HCT116 (cell line): Measurements from ENCODE around the gene MRPL36. TPM values are rescaled to one million over a fixed set of nuclear protein-coding genes. Genes with fewer than 3 reads are reported as not detected.

ENCODE experiments used
- ATAC-seq: fragments of 200-7000 bp; cut with Tn5 transposase; 2 replicates; pipeline ENCODE4 v1.9.1; 2020; ENCODE audit warnings: mild to moderate bottlenecking, moderate library complexity
- BruUV-seq: library from RNA; stranded (reverse); fragments of 400-500 nt; replicated peaks from 2 replicates; lab custom pipeline; 2021; lab: Mats Ljungman, UMichigan
- CTCF ChIA-PET: fragments of 300-600 bp; sonication (Branson Sonifier 250); formaldehyde crosslinking; loops from one replicate; lab custom pipeline; 2021; ENCODE audit warnings: antibody characterized with exemption; lab: Charles Lee
- POLR2A ChIA-PET: fragments of 300-600, 350-600 bp; sonication (Branson Sonifier 250); formaldehyde crosslinking; loops from one replicate; lab custom pipeline; 2021; ENCODE audit warnings: antibody characterized with exemption; lab: Charles Lee
- RAD21 ChIA-PET, 2 experiments: fragments of 300-600 bp; sonication (Branson Sonifier 250); formaldehyde crosslinking; loops; one replicate each; lab custom pipeline; 2023; ENCODE audit warnings: low total read pairs in 2 of 2; ENCODE audit not compliant: uncharacterized antibody in 2 of 2, unreplicated experiment in 2 of 2, low non-redundant PET in 1 of 2; lab: Charles Lee
- DNase-seq: peaks from one replicate; pipeline ENCODE4 v3.0.0-alpha.2; 2010; ENCODE audit warnings: low read depth, low spot score
- H2AFZ ChIP-seq: fragments of 200-600 bp; shearing (Covaris generic), sonication (generic); 2 replicates; pipeline ENCODE4 v1.6.1; 2017; ENCODE audit warnings: low read depth, mixed run types, mixed read lengths, antibody characterized with exemption, low read length; ENCODE audit not compliant: poor library complexity, severe bottlenecking
- H3K27ac ChIP-seq: 2 replicates; pipeline ENCODE4 v1.5.1; 2012; ENCODE audit warnings: low read depth, low read length
- H3K27me3 ChIP-seq: fragments of 200-600 bp; sonication (generic); 2 replicates; pipeline ENCODE4 v1.6.1; 2016; ENCODE audit warnings: mixed run types, low read length, mixed read lengths; ENCODE audit not compliant: insufficient read depth
- H3K36me3 ChIP-seq, 2 experiments: fragments of 200-500 bp in 1 of 2; fragments of 200-600 bp in 1 of 2; sonication (Bioruptor generic) in 1 of 2; sonication (generic) in 1 of 2; 2 replicates each; pipeline versions ENCODE4 v1.5.1 to v1.6.1; 2014 to 2016; ENCODE audit warnings: low read length in 2 of 2, inconsistent platforms in 1 of 2, mixed read lengths in 1 of 2, mixed run types in 1 of 2; ENCODE audit not compliant: insufficient read depth in 2 of 2, control insufficient read depth in 1 of 2
- H3K4me1 ChIP-seq, 2 experiments: fragments of 200-600 bp in 1 of 2; sonication (generic) in 1 of 2; 2 replicates each; pipeline versions ENCODE4 v1.5.1 to v1.6.1; 2012 to 2017; ENCODE audit warnings: low read length in 2 of 2, inconsistent platforms in 1 of 2, mild to moderate bottlenecking in 1 of 2, mixed read lengths in 1 of 2, mixed run types in 1 of 2, moderate library complexity in 1 of 2; ENCODE audit not compliant: insufficient read depth in 2 of 2, control insufficient read depth in 1 of 2
- H3K4me2 ChIP-seq: fragments of 200-600 bp; sonication (generic); 2 replicates; pipeline ENCODE4 v1.6.1; 2017; ENCODE audit warnings: mixed run types, low read length, mixed read lengths
- H3K4me3 ChIP-seq, 2 experiments: fragments of 200-600 bp in 1 of 2; sonication (generic) in 1 of 2; replicated peaks in 1 of 2; 2 replicates each; pipeline ENCODE4 v1.5.1; 2011 to 2016; ENCODE audit warnings: low read length in 2 of 2, control low read depth in 1 of 2, low read depth in 1 of 2, mild to moderate bottlenecking in 1 of 2, mixed read lengths in 1 of 2, mixed run types in 1 of 2
- H3K79me2 ChIP-seq: fragments of 200-600 bp; sonication (generic); 2 replicates; pipeline ENCODE4 v1.6.1; 2017; ENCODE audit warnings: mild to moderate bottlenecking, mixed run types, low read length, moderate library complexity, mixed read lengths; ENCODE audit not compliant: insufficient read depth
- H3K9ac ChIP-seq: fragments of 200-600 bp; sonication (generic); 2 replicates; pipeline ENCODE4 v1.6.1; 2016; ENCODE audit warnings: low read length, mixed read lengths
- H3K9me2 ChIP-seq: fragments of 200-600 bp; sonication (generic), shearing (Covaris generic); 2 replicates; pipeline ENCODE4 v1.6.1; 2017; ENCODE audit warnings: mixed run types, mild to moderate bottlenecking, moderate library complexity; ENCODE audit not compliant: insufficient read depth
- H3K9me3 ChIP-seq, 2 experiments: fragments of 200-500 bp in 1 of 2; fragments of 200-600 bp in 1 of 2; sonication (Bioruptor generic) in 1 of 2; sonication (generic) in 1 of 2; 2 replicates each; pipeline ENCODE4 v1.6.1; 2014 to 2017; ENCODE audit warnings: low read length in 2 of 2, mixed read lengths in 2 of 2, inconsistent platforms in 1 of 2, low read depth in 1 of 2, mild to moderate bottlenecking in 1 of 2, mixed run types in 1 of 2, moderate library complexity in 1 of 2; ENCODE audit not compliant: control insufficient read depth in 1 of 2, insufficient read depth in 1 of 2
- H4K20me1 ChIP-seq: fragments of 200-600 bp; sonication (generic), shearing (Covaris generic); 2 replicates; pipeline ENCODE4 v1.6.1; 2017; ENCODE audit warnings: mixed run types, mild to moderate bottlenecking, moderate library complexity; ENCODE audit not compliant: insufficient read depth
- CBX3 ChIP-seq: IDR thresholded peaks from 2 replicates; pipeline ENCODE4 v1.6.1; 2012; ENCODE audit warnings: low read depth
- CTCF ChIP-seq, 3 experiments: fragments of 200-600 bp in 1 of 3; sonication (generic) in 1 of 3; IDR thresholded peaks in 2 of 3; conservative IDR thresholded peaks in 1 of 3; 2 replicates each; pipeline ENCODE4 v1.5.1; 2012 to 2017; ENCODE audit warnings: low read depth in 2 of 3, low read length in 2 of 3, antibody characterized with exemption in 1 of 3, borderline replicate concordance in 1 of 3, control low read depth in 1 of 3, mild to moderate bottlenecking in 1 of 3, mixed read lengths in 1 of 3, mixed run types in 1 of 3, moderate library complexity in 1 of 3; ENCODE audit not compliant: insufficient read depth in 1 of 3
- JUND ChIP-seq: IDR thresholded peaks from 2 replicates; pipeline ENCODE4 v1.6.1; 2012
- POLR2AphosphoS5 ChIP-seq: IDR thresholded peaks from 2 replicates; pipeline ENCODE4 v1.6.1; 2011; ENCODE audit warnings: mild to moderate bottlenecking, low read depth, low read length, moderate library complexity
- RAD21 ChIP-seq: IDR thresholded peaks from 2 replicates; pipeline ENCODE4 v1.6.1; 2012; ENCODE audit warnings: low read depth, mild to moderate bottlenecking
- SIN3A ChIP-seq: IDR thresholded peaks from 2 replicates; pipeline ENCODE4 v1.6.1; 2012; ENCODE audit warnings: low read depth
- SRF ChIP-seq: IDR thresholded peaks from 2 replicates; pipeline ENCODE4 v1.6.1; 2012; ENCODE audit warnings: low read depth
- TCF7L2 ChIP-seq: IDR thresholded peaks from 2 replicates; pipeline ENCODE4 v1.7.0; 2011; ENCODE audit warnings: borderline replicate concordance, inconsistent platforms; ENCODE audit not compliant: insufficient read depth, insufficient read length; ENCODE audit errors: extremely low read depth
- YY1 ChIP-seq: IDR thresholded peaks from 2 replicates; pipeline ENCODE4 v1.6.1; 2011; ENCODE audit warnings: low read length, low read depth, moderate library complexity, mild to moderate bottlenecking; ENCODE audit not compliant: insufficient replicate concordance; ENCODE audit errors: extremely low read depth
- ZBTB33 ChIP-seq: IDR thresholded peaks from 2 replicates; pipeline ENCODE4 v1.6.1; 2011; ENCODE audit warnings: mild to moderate bottlenecking, low read length, moderate library complexity; ENCODE audit not compliant: insufficient replicate concordance; ENCODE audit errors: extremely low read depth
- intact Hi-C: fragments of 100-400 bp; cut with micrococcal nuclease; formaldehyde crosslinking; loops from 2 replicates; pipeline ENCODE4 v1.10.0; 2022
- total RNA-seq: library from RNA; stranded (reverse); gene quantifications from one replicate; pipeline ENCODE4 v1.2.1, GENCODE V29; 2021; ENCODE audit not compliant: unreplicated experiment

Gene MRPL36
- total RNA-seq, 1 experiment from 2014 or later: 71.9 TPM

- H3K4me3 ChIP-seq: no peak overlapping the region
- intact Hi-C loops: no loop called here
- no peak for TF ChIP-seq SRF
- no peak for TF ChIP-seq TCF7L2
- TF ChIP-seq JUND: no peak
- no peak for TF ChIP-seq CTCF (IDR thresholded peaks at IDR 0.05 in 2 of 3, conservative IDR thresholded peaks at IDR 0.05 in 1 of 3; ENCODE audit: borderline replicate concordance in 1 of 3, insufficient read depth in 1 of 3, low read depth in 2 of 3, low read length in 2 of 3)
- no peak for TF ChIP-seq YY1
- no peak for TF ChIP-seq POLR2AphosphoS5
- no peak for TF ChIP-seq RAD21
- no peak for TF ChIP-seq CBX3
- no peak for TF ChIP-seq SIN3A
- no peak for TF ChIP-seq ZBTB33
- no peak overlapping the region for H3K27ac ChIP-seq
- DNase-seq: no peak
- no peaks in the 10 kb centered on the region for H4K20me1 ChIP-seq
- H3K9me2 ChIP-seq: no peaks in the 10 kb centered on the region
- H3K9ac ChIP-seq: no peak overlapping the region
- no peak for ATAC-seq
- ChIA-PET CTCF (no interaction called here), RAD21 (no interaction called here), POLR2A (interaction anchor here (0.6 kb wide), 1 partner anchor 83 kb away, joined by 3 read pairs; no protein-coding TSS in a partner anchor)
- no peaks in the 10 kb centered on the region for H3K27me3 ChIP-seq
- no peak overlapping the region for H2AFZ ChIP-seq
- no peaks in the 10 kb centered on the region for H3K9me3 ChIP-seq
- no TSS peak for BruUV-seq
- peaks cover 58% of the 10 kb centered on the region for H3K79me2 ChIP-seq
- H3K4me1 ChIP-seq: peaks cover 4 to 32% of the 10 kb centered on the region in 2 experiments; a peak in 3 of 4 replicates
- peaks cover 10 to 27% of the 10 kb centered on the region in 2 experiments; a peak in 3 of 4 replicates for H3K36me3 ChIP-seq
- H3K4me2 ChIP-seq: peak overlapping the region; percentile 87
Measured at GRCh38 chr5:1797855-1798254, 1.8 kb downstream of the MRPL36 start.
